Daoy (cell line): ENCODE data around the gene FXR2. TPM values are rescaled to one million over a fixed set of nuclear protein-coding genes. Genes with fewer than 3 reads are reported as not detected.

Experiments used
- DNase-seq: peaks from one replicate; pipeline ENCODE4 v3.0.0-alpha.2; 2015; ENCODE audit warnings: low read depth
- total RNA-seq: library from RNA; depleted of rRNA; stranded (reverse); fragments of >200 nt; shearing (Covaris generic); gene quantifications from 2 replicates; pipeline ENCODE4 v1.2.3, GENCODE V29; 2014

FXR2 gene
- total RNA-seq, 1 experiment from 2014 or later: 87.4 TPM

GRCh38 chr17:7573324-7574080, 41.2 kb downstream of the FXR2 start:
- peak; percentile 94 for DNase-seq

GRCh38 chr17:7572588-7573323, 41.9 kb downstream of the FXR2 start:
- DNase-seq: peak; percentile 100

- DNase-seq: no peak
Measured at GRCh38 chr17:7572338-7572587, 42.4 kb downstream of the FXR2 start.

GRCh38 chr17:7570351-7570750, 44.3 kb downstream of the FXR2 start:
- no peak for DNase-seq

- DNase-seq: no peak
Measured at GRCh38 chr17:7569571-7569970, 45.1 kb downstream of the FXR2 start.

- no peak for DNase-seq
Measured at GRCh38 chr17:7563115-7563869, 51.4 kb downstream of the FXR2 start.

GRCh38 chr17:7562208-7562605, 52.5 kb downstream of the FXR2 start:
- DNase-seq: no peak

- peak; percentile 95 for DNase-seq
Measured at GRCh38 chr17:7561589-7562207, 53.0 kb downstream of the FXR2 start, which contains the start of gene SENP3. Gene SENP3, plus strand, starts transcription at chr17:7561919. Its CDS starts 1,158 bp downstream, at chr17:7563077.

DNA sequence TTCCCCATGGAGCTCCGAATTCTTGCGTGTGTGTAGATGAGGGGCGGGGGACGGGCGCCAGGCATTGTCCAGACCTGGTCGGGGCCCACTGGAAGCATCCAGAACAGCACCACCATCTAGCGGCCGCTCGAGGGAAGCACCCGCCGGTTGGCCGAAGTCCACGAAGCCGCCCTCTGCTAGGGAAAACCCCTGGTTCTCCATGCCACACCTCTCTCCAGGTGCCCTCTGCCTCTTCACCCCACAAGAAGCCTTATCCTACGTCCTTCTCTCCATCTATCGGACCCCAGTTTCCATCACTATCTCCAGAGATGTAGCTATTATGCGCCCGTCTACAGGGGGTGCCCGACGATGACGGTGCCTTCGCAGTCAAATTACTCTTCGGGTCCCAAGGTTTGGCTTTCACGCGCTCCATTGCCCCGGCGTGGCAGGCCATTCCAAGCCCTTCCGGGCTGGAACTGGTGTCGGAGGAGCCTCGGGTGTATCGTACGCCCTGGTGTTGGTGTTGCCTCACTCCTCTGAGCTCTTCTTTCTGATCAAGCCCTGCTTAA, 53.6 kb downstream of the FXR2 start:
- peak; percentile 93 for DNase-seq

GRCh38 chr17:7560172-7561027, 54.3 kb downstream of the FXR2 start:
- DNase-seq: peak; percentile 67

DNA sequence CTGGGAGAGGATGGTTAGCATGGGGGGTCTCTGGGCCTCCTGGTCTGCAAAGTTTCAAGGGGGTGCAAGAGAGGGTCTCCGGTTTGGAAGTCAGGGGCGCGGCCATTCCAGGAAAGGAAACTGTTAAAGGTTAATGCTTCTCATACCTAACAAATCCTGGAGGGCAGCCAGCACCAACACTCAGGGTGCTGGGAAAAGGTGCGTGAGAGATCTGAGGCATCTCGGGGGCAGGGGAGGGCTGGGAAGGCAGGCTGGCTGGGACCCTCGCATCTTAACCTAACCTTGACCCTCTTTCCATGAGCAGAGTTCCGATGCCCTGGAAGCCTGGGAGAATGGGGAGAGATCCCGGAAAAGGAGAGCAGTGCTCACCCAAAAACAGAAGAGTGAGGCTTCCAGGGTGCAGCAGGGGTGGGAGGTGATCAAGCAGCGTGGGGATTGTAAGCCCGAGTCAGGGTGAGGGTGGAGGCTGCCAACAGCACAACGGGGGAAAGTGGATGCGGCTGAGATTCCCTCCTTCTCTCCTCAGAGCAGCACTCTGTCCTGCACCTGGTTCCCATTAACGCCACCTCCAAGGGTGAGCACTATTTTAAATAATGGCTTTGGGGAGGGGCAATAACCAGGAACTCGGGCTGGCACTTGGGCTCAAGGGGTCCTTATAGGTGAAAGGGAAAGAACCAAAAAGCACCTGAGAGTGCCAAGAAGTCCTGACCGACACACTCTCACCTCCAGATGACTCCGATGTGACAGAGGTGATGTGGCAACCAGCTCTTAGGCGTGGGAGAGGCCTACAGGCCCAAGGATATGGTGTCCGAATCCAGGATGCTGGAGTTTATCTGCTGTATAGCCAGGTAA, 55.2 kb downstream of the FXR2 start:
- DNase-seq: no peak

GRCh38 chr17:7558544-7559319, 56.0 kb downstream of the FXR2 start, which contains the start of gene TNFSF13:
Gene TNFSF13, plus strand, starts transcription at chr17:7558750. Its CDS starts 290 bp downstream, at chr17:7559040.
- no peak for DNase-seq

GRCh38 chr17:7557775-7558543, 56.7 kb downstream of the FXR2 start:
- peak; percentile 73 for DNase-seq

- no peak for DNase-seq
Measured at GRCh38 chr17:7557147-7557764, 57.4 kb downstream of the FXR2 start.

- DNase-seq: no peak
Measured at GRCh38 chr17:7556627-7557026, 58.1 kb downstream of the FXR2 start.

DNA sequence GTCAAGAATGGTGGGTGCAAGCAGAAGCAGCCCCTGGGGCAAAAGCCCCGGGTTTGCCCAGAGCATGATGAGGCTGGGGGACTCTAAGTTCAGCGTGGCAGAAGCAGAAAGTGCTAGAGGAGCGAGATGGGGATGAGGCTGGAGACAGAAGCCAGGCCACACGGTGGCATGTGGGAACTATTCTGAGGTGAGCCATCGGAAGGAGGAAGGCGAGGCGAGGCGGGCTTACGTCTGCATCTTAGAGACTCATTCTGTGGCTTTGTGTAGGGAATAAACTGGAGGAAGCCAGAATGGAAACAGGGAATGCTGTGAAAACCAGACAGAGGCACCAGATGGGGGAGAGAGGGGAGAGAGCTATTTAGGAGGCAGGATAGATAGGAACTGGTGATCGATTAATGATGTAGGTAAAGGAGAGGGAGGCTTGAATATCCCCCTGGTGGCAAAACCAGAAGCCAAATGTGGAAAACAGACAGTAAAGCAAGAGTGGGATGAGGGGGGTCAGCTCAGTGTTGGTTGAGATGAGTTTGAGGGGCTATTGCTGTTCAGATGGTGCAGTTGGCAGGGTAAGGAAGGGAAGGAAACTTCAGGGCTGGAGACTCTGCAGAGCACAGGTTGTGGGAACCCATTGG, 59.3 kb downstream of the FXR2 start:
- no peak for DNase-seq

DNA sequence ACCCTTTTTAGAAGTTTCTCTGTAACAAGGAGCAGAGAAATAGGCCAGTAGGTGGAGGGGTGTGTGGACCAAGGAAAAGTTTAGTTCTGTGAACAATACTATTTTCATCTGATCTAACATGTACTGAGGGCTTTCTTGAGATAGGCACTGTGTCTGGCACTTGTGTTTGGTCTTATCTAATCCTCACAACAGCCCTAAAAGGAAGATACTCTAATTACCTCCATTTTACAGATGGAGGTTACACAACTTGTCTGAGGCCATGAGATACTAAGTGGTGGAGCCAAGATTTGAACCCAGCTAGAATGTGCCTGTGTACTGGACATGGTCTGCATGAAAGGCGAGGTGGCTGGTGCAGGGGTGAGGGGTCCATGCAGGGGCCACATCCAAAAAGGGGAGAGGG, 61.3 kb downstream of the FXR2 start:
- no peak for DNase-seq
